HG02678 (cell line): ENCODE results near the gene LRP1B.
"Not testable (repeated sequence)": the region's sequence is repeated elsewhere in the genome, so short reads cannot be mapped to it uniquely, and the experiment has no call there.

Experiments used
- ATAC-seq: cut with Tn5 transposase; IDR thresholded peaks from one replicate; pipeline ENCODE4 v1.9.1; 2021; ENCODE audit warnings: mild to moderate bottlenecking, moderate library complexity; ENCODE audit not compliant: unreplicated experiment

LRP1B gene

GRCh38 chr2:141906678-141907077 lies 224.1 kb downstream of the LRP1B start:
- no peak for ATAC-seq

DNA sequence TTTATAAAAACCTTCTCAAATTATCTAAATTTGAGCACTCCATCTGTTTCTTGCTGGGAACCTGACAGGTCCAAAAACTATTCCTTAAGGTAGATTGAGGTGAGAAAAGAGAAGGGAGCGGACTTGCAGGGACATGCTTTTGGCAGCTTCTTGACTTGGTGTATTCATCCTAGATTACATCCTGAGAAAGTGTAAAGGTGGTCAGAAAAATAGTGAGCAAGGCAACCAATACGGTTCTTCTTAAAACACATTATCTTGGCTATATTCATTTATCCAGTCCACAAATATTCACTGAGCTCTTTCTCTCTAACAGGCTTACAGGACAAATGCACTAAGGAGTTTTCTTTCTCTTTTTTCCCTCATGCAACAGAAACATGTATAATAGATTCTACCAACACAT lies 230.0 kb downstream of the LRP1B start:
- no peak for ATAC-seq

DNA sequence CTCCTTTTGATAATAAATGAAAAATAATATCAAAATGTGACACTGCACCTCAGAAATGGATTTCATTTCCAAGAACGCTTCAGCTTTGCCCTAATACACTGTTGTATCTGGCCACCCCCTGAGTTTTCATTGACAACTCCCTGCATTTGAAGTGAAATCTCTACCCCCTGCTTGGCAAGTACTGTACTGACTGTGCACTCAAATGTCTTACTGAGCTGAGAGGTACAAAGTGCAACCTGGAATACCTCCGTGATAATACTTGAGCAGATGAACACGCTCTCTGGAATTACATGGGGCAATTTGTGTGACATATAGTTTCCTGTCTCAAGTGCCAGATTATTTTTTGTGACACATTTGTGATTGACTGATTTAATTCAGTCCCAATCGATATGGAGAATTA lies 231.1 kb downstream of the LRP1B start:
- no peak for ATAC-seq

DNA sequence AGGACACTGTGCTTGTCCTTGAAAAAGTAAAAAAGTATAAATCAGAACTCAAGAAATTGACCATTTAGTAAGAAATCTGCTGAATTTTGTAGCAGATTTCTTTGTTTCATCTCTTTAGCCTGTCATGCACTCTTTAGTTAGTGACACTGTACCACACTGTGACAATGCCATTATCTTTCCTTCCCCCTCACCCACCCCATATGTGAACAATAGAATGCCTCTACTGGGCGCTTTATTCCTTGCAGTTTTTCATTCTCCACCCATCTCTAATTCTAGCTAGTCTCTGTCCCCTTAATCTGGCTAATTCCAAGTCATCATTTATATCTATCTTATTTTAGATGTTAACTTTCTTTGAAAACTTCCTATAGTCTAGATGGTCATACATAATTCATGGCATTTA lies 241.0 kb downstream of the LRP1B start:
- ATAC-seq: no peak

DNA sequence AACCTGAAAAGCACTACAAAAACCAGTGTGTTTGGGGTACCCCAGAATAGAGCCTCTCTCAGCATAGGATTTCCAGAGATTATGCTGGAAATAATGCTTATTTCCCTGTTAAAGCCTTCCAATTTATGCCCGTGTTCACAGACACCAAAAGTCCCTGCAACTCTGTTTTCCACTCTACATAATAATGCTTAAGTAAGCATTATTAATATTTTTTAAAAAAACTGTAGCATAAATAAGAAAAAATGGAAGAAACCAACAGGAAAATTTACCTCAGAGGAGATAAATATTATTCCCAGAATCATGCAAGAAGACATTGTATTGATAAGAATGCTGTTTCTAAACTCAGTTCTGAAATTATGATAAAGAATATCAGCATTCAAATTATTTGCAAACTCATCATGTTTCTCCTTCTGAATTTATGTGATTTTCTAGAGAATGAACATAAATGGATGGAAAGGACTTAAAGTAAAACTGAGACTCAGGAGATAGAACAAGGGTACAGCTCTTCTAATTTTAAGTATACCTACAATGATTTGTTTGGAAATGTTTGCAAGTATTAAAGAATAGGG lies 241.7 kb downstream of the LRP1B start:
- ATAC-seq: no peak

- ATAC-seq: no peak
Observed at GRCh38 chr2:141887363-141887762, 243.5 kb downstream of the LRP1B start.

DNA sequence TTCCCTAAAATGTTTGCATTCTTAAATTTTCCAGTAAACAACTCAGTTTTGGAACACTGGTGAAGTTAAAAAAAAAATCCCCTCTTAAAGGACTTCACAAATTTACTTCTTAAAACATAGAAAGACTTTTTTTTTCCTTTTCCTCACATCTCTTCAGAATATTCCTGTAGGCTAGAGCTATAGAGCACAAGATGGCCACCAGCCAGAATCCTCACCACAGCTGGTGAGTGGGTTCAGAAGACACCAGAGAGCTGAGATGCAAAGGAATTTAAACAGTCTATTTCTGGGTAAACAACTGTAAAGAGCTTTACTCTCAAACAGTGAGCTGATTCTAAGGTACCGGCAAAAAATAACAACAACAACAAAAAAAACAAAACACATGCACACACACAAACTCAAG lies 252.8 kb downstream of the LRP1B start:
- ATAC-seq: no peak

DNA sequence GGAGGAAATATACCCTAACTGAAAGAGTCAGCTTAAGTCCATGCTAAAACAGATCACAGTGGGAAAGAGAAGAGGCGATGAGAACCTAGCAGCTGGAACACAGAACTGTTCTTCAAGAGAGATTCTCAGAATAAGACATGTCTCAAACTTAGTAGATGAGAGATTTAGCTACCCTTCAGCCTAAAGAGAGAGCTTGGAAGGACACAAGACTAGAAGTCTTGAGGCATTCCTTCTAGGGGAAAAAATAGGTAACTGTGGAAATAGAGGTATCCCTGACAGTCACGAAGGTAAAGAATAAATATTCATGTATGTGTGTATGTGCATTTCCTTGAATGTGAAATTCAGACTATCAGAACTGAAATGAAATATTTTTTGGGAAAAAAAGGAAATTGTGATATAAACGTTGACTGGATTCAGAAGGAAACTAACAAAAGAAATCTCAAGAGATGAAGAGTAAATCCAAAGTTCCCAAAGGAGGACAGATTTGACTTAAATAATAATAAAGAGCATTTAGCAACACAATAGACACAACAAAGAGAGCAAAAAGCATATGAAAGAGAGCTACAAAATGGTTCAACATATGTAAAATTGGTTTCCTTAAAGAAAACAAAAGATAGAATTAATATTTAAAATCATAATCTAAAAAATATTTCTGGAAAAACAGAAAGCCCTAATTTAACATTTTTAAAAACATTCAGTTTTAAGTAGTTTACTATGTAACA lies 258.7 kb downstream of the LRP1B start:
- no peak for ATAC-seq

DNA sequence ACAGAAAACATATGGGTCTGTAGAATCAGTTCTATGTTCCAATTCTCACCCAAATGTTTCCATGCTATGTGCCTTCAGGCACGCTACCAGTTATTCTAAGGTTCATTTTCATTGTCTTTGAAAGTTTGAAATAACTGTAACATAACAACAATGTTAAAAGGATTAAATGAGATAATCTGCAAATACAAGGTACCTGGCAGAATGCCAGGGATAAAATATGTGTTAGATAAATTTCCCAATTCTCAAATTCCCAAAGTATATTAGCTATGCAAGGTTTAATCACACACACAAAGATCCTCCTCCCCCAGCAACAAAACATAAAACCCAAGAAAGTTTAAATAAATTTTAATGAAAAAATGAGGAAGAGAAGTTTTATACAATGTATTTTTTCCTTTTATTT lies 261.2 kb downstream of the LRP1B start:
- ATAC-seq: no peak

GRCh38 chr2:141863964-141864363 lies 266.9 kb downstream of the LRP1B start:
- ATAC-seq: no peak

GRCh38 chr2:141856215-141856919 lies 274.4 kb downstream of the LRP1B start:
- ATAC-seq: no peak

- no peak for ATAC-seq
Observed at GRCh38 chr2:141848191-141848590, 282.6 kb downstream of the LRP1B start.

DNA sequence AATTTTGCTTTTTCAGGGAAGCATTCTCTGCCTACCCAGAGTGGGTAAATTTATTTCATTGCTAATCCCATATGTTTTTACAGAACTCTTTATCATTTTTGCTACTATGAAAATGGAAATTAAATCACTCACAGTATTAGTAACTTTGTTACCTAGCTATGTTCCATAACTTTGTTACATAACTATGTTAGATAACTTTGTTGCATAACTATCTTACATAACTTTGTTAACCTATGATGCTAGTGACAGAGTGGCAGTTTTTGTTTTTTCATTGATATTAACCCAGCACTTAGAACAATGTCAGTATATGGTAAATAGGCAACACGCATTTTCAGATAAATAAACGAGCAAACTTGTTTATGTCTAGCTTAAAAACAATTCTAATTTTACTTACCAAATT lies 286.6 kb downstream of the LRP1B start:
- no peak for ATAC-seq

GRCh38 chr2:141835103-141835502 lies 295.7 kb downstream of the LRP1B start:
- no peak for ATAC-seq

DNA sequence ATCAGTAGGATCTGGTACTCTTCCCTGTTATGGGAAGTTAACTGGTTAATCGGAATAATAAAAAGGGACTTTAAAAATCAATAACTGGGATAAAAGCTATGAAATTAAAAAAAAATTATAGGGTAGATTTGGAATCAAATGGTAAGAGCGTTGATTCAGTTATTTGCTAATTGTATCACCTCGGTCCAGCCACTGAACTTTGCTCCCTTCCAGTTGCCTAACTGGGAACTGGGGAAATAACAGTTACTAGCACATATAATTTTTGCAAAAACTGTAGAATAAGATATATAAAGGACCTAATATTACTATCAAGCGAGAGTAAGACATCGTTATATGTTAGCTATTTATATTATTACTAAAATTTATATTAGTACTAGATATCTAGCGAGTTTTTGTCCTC lies 302.1 kb downstream of the LRP1B start:
- ATAC-seq: no peak

DNA sequence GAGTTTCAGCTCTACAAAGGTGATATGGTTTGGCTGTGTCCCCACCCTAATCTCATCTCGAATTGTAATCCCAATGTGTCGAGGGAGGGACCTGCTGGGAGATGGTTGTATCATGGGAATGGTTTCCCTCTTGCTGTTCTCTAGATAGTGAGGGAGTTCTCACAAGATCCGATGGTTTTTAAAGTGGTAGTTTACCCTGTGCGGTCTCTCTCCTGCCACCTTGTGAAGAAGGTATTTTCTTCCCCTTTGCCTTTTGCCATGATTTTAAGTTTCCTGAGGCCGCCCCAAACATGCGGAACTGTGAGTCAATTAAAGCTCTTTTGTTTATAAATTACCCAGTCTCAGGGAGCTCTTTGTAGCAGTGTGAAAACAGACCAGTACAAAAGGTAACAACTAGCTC lies 306.0 kb downstream of the LRP1B start:
- ATAC-seq: no peak

- no peak for ATAC-seq
Observed at GRCh38 chr2:141820893-141821292, 309.9 kb downstream of the LRP1B start.

DNA sequence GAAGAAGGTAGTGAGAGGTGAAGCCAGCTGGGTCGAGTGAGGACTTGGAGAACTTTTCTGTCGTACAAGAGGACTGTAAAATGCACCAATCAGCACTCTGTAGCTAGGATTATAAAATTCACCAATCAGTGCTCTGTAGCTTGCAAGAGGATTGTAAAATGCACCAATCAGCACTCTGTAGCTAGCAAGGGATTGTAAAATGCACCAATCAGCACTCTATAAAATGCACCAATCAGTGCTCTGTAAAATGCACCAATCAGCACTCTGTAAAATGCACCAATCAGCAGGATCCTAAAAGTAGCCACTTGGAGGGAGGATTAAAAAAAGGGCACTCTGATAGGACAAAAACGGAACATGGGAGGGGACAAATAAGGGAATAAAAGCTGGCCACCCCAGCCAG lies 315.5 kb downstream of the LRP1B start:
- not testable (repeated sequence) for ATAC-seq

GRCh38 chr2:141814150-141814549 lies 316.7 kb downstream of the LRP1B start:
- no peak for ATAC-seq

DNA sequence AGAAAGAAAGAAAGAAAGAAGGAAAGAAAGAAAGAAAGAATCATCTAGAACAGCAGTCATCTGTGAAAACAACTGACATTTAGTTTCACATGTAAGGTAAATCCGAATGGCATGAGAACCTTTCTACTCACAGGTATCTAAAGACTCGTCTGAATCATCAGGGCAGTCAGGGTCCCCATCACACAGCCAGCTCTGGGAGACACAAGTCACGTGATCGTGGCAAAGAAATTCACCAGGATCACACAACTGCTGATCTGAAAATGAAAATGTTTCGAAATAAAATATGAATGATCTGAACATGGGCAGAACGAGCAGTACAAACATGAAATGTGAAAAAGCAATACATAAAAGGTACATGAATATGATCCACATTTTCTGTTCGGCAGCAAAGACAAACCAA lies 320.7 kb downstream of the LRP1B start:
- no peak for ATAC-seq

DNA sequence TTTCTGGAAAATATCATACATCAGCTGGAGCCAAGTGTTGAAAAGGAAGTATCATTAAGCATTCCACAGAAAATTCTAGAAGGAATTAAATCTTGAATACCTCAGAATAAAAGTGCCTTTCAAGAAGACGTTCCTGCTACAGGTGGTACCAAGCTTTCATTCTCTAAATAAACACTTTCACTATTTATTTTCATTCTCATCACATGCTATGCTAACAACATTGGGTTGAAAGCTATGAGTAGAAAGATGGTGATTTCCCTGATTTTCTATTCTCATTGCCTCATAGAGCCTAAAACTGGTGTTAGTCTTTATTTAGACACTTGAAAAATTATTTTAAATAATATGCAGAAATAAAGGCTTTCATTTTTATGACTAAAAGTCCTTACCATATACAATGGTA lies 324.7 kb downstream of the LRP1B start:
- no peak for ATAC-seq

DNA sequence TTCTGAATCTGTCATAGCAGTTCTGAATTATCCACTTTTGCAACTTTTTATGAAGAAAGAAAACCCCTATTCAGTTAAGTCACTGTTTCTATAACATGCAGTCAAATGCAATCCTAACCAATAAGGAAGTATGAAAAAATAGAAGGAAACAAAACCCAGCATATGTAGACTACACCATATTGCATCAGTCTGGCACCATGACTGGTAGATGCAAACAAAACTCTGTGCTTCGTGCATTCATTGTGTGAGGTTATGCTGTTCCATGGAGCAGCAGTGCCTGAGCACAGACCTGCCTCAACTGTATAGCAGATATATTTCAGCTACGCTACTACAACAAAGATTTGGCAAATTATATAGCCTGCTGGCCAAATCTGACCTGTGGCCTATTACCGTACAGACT lies 325.5 kb downstream of the LRP1B start:
- ATAC-seq: no peak
